SH-SY5Y (cell line): ENCODE data around the gene KRTAP5-3.

Experiments
- GATA2 ChIP-seq: IDR thresholded peaks from 2 replicates; pipeline ENCODE4 v1.6.1; 2011; ENCODE audit warnings: mild to moderate bottlenecking, low read depth, low read length
- GATA3 ChIP-seq: IDR thresholded peaks from 2 replicates; pipeline ENCODE4 v1.6.1; 2011; ENCODE audit warnings: low read depth, mild to moderate bottlenecking, low read length, moderate library complexity

DNA sequence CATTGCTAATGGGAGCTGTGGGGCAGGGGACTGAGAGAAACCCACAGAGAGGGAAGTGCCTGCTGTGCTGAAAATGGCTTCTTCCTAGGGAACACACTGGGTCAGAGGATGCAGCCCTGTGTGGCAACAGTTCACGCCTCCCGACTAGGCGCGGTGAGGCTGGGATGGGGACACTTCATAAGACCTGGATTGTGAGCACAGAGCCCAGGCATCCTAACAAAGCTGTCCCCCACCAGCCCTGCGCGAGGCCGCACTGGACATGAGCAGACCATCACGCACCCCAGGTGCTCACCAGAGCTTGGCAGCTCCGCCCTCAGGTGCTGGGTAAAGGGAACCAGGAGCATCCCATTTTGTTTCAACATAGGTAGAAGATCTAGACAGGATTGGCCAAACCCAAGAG is 15.5 kb upstream of the KRTAP5-3 start:
- no peak for TF ChIP-seq GATA3
- no peak for TF ChIP-seq GATA2
